HTR-8/SVneo (cell line): ENCODE results near the gene LRRC4.
A peak's percentile ranks its signal among the peaks of the same experiment; 100 is the strongest.

ENCODE experiments used
- DNase-seq: peaks from one replicate; pipeline ENCODE4 v3.0.0; 2011; ENCODE audit warnings: low spot score, mixed read lengths; ENCODE audit not compliant: insufficient read length
- FAIRE-seq: peaks from 2 replicates; lab custom pipeline; 2011; peaks lifted over from hg19 to GRCh38; lab: Jason Lieb, UNC

LRRC4 gene, protein sequence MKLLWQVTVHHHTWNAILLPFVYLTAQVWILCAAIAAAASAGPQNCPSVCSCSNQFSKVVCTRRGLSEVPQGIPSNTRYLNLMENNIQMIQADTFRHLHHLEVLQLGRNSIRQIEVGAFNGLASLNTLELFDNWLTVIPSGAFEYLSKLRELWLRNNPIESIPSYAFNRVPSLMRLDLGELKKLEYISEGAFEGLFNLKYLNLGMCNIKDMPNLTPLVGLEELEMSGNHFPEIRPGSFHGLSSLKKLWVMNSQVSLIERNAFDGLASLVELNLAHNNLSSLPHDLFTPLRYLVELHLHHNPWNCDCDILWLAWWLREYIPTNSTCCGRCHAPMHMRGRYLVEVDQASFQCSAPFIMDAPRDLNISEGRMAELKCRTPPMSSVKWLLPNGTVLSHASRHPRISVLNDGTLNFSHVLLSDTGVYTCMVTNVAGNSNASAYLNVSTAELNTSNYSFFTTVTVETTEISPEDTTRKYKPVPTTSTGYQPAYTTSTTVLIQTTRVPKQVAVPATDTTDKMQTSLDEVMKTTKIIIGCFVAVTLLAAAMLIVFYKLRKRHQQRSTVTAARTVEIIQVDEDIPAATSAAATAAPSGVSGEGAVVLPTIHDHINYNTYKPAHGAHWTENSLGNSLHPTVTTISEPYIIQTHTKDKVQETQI

DNA sequence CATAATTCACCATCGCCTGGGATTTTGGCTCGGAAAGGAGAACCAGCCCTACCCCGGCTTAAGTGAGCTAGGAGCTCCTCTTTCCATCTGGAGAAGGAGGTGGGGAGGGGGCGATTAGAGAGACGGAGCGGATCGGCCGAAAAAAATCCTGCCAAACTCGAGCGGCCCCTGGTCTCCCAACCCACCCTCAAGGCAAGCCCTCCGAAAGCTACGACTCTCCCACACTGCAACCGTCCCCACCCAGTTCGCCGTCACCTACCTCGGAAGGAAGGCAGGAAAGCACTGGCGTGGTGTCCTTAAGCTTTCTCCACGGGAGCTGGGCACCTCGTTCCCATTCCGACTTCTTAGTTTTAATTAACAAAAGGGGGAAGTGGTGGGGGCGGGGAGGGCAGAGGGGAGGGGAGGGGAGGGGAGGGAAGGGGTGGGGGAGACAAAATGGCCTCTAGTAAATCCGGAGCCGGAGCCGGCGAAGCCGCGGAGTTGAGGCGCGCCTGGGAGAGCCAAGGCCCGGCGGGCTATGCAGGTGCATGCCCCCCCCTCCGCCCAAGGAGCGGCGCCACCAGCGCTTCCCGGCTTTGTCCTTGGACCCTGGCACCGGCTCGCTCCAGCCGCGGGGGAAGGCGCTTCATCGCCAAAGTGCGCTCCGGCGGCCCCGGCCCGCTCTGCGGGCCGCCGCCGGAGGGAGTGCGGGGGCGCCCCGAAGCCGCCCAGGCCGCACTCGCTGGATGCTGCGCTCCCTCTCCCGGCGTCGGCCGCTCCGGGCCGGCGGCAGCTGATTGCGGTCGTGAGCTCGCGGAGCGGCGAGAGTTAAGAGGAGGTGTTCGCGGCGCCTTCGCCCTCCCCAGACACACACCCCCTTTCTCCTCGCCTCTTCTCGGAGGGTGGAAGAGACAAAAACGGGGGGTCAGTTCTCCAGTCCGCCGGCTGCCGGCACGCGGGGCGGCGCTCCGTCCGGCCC, at the start of gene LRRC4:
LRRC4 (minus strand) TSS at position 784 of the 958 bp plus-strand sequence. CDS start 797 bp downstream, outside the sequence.
- no peak for FAIRE-seq
- peak; percentile 54 for DNase-seq

DNA sequence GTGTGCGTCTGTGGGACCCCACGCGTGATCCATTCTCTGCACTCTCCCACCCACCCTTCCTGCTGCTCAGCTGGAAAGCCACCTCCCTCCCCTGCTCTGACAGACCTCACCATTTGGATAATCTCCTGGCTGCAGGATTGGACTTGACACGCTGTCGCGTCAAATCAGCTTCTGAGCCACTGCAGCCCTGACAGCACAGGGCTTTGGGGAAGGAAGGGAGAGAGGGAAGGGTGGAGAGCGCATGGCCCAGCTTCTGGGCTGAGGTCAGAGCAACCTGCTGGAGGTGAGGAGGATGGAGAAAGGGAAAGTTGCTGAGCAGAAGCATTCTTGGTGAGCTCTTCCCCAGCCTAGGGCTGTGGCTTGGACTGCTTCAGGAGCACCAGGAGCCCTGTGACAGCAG, 48.9 kb upstream of the LRRC4 start:
- no peak for DNase-seq
- FAIRE-seq, result no peak

DNA sequence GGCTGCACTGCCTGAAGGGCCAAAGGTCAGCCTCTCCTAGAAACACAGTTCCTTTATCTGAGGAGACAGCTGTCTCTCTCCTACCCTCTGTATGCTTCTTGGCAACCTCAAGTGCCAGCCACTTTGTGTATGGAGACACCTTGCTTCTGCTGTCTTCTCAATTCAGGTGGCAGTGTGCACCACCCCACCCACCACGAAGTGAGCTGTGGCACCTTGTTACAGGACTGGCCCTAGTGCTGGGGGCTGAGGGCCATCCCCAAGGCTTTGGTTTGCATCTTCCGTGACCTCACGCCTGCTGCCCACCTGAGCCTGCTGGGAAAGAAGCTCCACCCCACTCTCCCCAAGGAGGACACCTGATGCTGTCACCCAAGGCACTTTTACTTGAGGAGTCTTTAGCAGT, 47.1 kb upstream of the LRRC4 start:
- DNase-seq (no peak), FAIRE-seq (no peak)

DNA sequence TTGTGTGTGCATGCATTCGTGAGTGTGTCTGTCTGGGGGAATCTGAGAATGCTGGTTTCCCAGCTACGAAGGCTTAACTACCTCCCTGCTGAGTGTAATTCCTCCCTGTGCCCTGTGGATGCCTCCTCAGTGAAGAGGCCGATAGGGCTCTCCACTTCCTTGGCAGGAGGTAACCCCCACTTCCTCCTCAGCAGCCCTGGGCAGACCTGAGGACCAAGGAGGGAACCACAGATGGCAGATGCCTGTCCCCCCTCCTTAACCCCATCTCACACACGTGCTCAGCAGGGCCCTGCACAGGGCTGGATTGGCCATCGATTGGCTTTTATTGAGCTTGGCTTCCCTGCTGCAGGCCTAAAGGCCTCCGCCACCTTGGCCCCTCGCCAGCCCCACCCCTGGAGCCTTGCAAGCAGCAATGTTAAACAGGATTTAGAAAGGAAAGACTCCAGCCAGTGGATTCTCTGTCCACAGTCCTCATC, 45.6 kb upstream of the LRRC4 start:
- FAIRE-seq, result no peak
- DNase-seq, result no peak

DNA sequence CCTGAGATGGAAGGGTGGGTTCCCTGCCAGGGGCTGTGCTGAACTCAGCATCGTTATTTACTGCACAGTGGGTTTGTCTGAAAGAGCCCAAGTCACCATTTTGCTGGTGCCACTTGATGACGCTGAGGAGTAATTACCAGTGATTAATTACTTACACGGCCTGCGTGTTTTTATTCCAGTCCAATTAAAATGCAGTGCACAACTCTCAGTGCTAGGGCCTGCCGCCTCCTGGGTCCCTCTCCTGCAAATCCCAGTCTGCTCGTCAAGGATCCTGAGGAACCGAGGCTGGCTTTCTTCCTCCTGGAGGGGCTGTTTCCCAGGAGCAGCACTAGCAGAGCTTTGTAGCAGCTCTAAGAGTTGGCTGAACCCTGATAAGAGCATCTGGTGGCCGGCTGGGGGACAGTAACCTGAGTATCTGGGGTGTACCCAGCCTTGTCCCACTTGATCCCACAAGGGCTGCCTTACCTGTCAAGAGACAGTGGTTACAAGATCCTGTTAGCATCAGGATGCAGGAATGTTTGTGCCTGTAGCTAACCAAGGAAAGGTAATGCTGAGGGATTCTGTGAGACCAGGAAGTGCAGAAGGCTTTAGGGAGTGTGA, 45.1 kb upstream of the LRRC4 start:
- no peak for DNase-seq
- FAIRE-seq, result no peak

DNA sequence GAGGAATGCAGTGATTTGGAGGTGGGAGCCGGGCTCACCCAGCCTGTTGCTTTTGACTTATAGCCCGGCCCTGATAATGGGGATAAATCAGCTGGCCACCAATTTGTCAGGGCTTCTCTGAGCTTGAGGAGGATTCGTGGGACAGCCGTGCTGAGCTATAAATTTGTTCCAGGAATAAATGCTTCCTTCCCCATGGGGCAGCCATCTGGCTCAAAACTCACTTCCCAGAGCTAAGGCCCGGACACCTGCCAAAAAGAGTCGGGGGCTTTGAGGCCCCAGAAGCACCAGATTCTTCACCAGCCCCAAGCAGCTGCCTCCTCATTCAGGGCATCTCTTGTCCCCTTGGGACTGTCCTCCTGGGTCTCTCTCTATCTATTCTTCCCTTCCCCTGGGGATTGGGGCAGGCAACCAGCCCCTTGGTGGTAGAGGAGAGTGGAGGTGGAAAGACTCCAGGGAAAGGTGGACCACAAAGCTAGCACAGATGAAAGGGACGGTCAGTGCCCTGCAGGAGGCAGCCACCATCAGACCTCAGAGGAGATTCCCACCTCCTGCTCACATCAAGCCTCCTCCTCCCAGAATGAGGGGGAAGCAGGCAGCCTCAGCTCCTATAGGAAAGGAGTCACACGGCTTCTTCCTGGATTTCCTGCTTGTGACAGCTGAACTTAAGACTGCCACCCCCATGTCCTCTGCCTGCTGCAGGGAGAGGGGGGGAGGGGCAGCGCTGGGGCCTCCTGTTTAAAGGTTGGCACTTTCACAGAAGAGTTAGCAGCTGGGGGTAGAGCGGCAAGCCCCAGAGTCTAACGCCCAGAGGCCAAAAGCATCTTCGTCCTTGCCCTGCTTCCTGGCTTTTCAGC, 44.2 kb upstream of the LRRC4 start:
- FAIRE-seq, result no peak

DNA sequence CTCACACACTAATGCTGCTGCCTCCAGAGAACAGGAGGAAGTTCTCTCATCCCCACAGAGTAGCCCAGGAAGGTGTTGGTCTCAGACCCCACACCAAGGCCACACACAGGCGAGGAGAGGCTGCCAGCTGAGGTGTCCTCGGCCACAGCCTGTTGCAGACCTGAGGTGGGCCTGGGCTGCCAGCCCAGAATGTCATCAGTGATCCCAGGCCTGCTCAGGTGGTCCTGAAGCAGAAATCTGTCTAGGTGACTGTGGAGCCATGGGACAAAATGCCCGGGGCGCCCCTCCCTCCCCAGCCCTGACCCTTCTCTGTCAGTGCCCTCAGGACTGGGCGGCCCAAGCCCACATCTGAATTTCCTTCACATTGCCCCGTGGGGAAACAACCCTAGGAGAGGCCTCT, 43.5 kb upstream of the LRRC4 start:
- DNase-seq (no peak), FAIRE-seq (no peak)

More for the DNA sequence above, 44.2 kb upstream of the LRRC4 start:
- DNase-seq, result no peak

DNA sequence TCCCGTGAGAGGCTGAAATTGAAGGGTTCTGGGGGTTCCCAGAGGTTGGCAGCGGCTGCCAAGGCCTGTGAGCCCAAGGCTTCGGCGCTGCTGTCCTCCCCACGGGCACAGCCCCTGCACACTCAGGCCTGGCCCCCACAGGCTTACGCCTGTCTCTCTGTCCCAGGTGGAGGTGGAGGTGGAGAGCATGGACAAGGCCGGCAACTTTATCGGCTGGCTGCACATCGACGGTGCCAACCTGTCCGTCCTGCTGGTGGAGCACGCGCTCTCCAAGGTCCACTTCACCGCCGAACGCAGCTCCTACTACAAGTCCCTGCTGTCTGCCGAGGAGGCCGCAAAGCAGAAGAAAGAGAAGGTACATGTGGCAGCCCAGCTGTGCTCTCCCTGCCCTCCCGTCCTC, 43.1 kb upstream of the LRRC4 start:
- no peak for FAIRE-seq

DNA sequence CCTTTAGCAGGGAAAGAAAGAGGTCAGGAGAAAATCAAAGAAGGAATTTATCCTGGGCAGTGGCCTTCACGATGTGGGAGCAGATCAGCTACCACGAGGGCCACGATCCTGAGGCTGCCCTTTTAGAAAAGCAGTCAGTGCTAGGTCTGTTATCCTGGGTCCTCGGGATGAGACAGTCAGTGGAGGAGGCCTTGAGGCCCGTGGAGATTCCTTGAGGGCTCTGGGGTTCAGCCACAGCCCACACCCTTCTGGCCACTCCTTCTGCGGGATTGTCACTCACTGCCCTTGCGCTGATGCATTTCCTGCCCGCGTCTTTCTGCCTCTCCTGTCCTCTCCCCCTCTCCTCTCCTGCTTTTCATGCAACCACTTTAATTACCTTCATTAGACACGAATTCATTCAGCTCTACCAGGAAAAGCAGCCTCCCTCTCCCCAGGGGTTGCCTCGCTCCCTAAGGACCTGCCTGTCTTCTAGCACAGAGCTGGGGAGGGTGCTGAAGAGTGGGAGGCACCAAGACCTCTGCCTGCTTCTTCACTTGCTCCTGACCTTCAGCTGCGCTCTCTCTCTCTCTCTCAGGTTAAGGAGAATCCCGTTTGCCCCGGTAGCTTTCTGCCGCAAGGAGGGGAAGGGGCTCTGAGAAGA, 42.6 kb upstream of the LRRC4 start:
- FAIRE-seq, result no peak
- DNase-seq, result no peak

More for the DNA sequence above, 43.1 kb upstream of the LRRC4 start:
- no peak for DNase-seq

DNA sequence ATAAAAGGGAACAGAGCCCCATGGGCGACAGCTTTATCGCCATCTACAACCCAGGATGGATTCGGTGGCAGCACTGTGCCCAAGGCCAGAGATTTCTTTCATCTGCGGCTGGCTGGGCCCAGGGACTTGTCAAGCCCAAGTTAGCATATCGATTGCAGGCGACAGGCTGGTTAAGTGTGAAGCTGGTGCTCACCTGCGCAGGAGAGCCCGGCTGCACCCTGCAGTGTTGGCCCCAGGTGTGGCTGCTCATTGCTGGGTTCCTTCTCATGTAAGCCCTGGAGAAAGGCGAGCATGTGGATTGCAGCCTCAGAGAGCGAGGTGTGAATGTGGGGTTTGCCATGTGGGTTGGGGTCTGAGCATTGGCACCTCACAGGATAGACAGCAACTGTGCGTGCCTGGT, 40.6 kb upstream of the LRRC4 start:
- no peak for FAIRE-seq
- DNase-seq, result no peak

DNA sequence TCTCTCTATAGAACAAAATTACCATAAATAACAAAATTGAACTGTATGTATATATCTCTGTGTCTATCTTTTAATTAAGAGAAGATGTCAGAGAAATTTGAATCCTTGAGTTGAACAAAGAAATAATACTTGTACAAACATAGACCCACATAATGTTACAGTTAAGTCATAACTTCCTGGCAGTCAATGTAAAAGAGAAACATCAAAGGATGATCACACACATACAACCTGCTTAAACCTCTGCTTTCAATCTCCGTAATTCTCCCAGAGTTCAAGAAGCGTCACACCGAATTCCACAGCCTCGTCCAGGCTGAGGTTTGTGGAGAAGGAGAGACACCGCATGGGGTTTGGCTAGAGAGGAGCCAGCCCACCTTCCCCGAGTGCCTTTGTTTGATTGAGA, 40.1 kb upstream of the LRRC4 start:
- DNase-seq (no peak), FAIRE-seq (no peak)

DNA sequence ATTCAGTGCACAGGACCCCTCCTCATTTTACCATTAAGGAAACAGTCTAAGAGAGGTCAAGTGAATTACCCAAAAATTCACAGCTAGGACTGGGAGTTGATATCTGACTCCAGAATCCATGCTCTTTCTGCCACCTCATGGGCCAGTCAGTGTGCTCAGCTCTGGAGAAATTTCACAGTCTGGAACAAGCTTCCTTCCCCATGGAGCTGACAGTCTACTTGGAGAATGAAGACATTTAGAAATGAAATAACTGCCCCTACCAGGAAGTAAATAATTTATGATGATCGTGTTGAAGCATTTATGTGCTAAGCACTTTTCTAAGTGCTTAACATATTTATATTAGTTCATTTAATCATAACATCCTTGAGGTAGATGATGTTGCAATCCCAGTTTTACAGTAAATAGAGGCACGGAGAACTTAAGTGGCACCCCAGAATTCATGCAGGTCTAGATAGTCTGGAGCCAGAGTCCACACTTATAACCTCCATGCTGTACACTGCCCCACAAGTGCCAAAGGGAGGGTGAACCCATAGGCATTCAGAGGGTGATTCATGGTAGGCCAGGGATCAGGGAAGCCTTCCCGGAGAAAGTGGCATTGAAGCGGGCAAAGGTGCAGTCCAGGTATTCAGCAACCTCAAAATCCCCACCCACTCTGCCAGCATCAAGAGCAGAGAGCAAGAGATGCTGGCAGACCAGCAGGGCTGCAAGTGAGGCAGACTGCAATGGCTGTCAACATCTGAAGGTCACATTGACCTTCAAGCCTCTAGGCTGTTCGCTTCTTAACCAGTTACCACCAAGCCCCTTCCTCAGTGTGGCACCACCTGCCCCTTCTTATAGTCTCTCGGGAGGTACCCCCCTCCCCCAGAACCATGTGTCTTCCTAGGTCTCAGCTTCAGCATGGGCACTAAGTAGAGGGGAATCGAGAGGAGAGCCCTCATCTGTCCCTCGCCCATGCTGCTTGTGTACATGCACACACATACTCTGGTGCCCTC, 38.4 kb upstream of the LRRC4 start:
- DNase-seq (no peak), FAIRE-seq (no peak)

DNA sequence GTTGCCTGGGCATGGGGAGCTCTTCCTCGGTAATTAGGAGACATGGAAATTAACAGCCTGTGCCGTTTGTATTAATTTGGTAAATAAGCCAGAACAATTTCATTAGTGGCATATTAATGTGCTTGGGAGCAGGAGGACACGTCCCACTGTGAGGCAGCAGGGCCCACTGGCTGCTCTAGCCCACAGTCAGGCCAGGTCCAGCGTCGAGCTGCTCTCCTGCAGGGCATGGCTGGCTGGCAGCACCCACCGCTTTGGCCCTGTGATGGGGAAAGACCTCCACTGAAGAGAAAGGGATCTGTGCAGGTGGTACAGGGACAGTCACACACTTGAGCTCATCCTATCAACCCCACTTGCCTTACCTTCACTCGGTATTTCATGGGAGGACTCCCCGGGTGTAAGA, 37.5 kb upstream of the LRRC4 start:
- DNase-seq, result no peak
- FAIRE-seq, result no peak

DNA sequence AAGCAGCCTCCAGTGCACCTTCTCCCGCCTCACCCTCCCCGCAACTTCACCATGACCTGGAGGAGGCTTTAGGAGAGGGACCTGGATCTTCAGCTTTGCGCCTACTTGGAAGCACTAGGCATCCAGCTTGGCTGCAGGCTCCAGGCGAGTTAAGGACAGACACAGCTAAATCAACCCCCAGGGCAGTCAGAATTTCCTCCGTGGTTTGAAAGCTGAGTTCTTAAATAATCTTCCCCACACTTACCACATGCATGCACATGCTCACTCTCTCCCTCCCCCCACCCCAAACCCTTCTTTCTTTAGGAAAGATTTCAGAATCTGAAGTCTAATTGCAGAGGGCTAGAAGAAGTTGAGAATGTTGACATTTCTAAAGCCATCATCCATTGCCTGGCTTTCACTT, 36.7 kb upstream of the LRRC4 start:
- DNase-seq, result no peak

DNA sequence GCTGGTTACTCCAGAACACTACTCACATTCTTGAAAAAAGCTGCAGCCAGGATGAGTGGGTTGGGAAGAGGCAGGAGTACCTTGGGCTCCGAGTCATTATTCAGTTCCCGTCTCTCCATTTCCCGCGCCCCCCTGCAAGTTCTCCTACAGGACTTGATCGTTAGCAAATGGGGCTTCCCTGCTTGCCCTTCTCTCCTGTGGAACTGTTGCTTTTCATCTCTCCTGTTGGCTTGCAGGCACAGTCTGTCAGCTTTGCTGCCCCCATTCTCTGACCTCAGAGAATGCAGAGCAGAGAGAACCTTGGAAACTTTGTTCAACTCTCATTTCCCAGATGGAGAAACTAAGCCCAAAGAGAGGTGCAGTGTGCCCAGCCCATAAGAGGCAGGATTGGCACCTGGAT, 35.6 kb upstream of the LRRC4 start:
- DNase-seq (no peak), FAIRE-seq (no peak)

More for the DNA sequence above, 36.7 kb upstream of the LRRC4 start:
- no peak for FAIRE-seq

DNA sequence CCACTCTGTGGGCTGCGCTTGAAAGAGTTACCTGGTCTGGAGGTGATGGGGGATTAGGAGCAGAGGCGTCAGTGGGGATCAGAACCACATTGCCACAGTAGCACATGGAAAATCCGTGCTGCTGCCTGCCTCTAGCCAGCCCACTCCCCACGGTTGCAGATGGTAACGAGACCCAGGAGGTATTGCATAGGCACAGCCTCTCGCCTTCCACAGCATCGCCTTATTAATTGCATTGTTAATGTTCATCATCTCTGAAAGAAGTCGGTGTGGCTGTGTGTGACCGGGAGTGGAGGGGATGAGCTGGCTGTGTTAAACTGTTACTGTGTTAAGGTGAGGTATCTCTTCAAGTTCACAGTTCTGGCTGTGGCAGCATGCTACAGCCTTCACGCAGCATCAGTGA, 35.2 kb upstream of the LRRC4 start:
- no peak for FAIRE-seq

DNA sequence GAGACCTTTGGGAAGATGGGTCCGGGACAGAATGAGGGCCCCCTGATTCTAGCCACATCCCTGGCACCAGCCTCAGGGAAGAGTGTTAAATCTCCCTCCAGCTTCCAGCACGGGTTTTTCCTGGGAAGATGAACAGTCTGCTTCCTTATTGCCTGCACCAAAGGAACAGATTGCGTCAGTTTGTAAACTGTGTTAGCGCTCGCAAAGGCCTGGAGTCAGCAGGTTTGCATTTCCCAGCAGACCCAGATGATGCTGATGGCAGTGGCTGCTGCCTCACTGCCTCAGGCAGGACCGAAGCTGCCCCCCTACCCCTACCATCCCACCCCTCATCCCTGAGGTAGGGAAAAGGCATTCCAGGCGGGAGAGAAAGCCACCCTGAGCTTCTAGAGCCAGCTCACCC, 34.6 kb upstream of the LRRC4 start:
- FAIRE-seq (no peak), DNase-seq (no peak)

More for the DNA sequence above, 35.2 kb upstream of the LRRC4 start:
- DNase-seq, result no peak

DNA sequence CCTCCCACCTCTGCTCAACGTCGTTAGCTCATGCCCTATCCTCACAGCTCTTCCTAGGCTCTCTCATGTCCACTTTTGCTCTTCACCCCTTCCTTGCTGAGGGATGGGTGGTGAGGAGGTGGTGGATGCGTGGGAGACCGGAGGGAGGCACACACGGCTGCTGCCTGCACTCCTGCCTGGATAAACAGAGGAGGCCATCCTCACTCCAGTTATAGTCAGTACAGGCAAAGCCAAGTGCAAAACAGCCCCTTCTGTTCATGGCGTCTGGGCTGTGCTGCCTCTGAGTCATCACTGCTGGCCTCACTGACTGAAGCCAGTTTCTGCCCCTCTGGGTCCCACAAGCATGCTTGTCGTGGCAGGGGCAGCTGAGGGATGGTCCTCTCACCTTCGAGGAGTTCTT, 31.9 kb upstream of the LRRC4 start:
- no peak for FAIRE-seq
- no peak for DNase-seq
